Activated T-helper 1 cell treated with Interleukin-2 at 50 U/mL for 16 hours (primary cell): ENCODE data around the gene NTN1.

Source experiments
- DNase-seq: peaks from one replicate; pipeline ENCODE4 v3.0.0-alpha.2; 2020; ENCODE audit warnings: low read depth

NTN1 gene

GRCh38 chr17:9218064-9218635 is 196.8 kb downstream of the NTN1 start:
- DNase-seq: no peak

GRCh38 chr17:9218911-9219310 is 197.6 kb downstream of the NTN1 start:
- DNase-seq: no peak

GRCh38 chr17:9219631-9220397 is 198.5 kb downstream of the NTN1 start:
- DNase-seq: no peak

GRCh38 chr17:9220398-9221146 is 199.3 kb downstream of the NTN1 start:
- DNase-seq: no peak

GRCh38 chr17:9221147-9221921 is 200.0 kb downstream of the NTN1 start:
- no peak for DNase-seq

- no peak for DNase-seq
Observed at GRCh38 chr17:9221922-9222180, 200.5 kb downstream of the NTN1 start.

GRCh38 chr17:9223531-9223930 is 202.2 kb downstream of the NTN1 start:
- no peak for DNase-seq

- DNase-seq: no peak
Observed at GRCh38 chr17:9224485-9224884, 203.2 kb downstream of the NTN1 start.

- no peak for DNase-seq
Observed at GRCh38 chr17:9225305-9226101, 204.2 kb downstream of the NTN1 start.

- DNase-seq: no peak
Observed at GRCh38 chr17:9226130-9226793, 205.0 kb downstream of the NTN1 start.

GRCh38 chr17:9226794-9227135 is 205.5 kb downstream of the NTN1 start:
- no peak for DNase-seq

GRCh38 chr17:9227819-9228407 is 206.6 kb downstream of the NTN1 start:
- DNase-seq: no peak

- DNase-seq: no peak
Observed at GRCh38 chr17:9228408-9229159, 207.3 kb downstream of the NTN1 start.

- no peak for DNase-seq
Observed at GRCh38 chr17:9229160-9229825, 208.0 kb downstream of the NTN1 start.

- no peak for DNase-seq
Observed at GRCh38 chr17:9229826-9230201, 208.5 kb downstream of the NTN1 start.

GRCh38 chr17:9230346-9230745 is 209.0 kb downstream of the NTN1 start:
- no peak for DNase-seq

GRCh38 chr17:9230861-9231260 is 209.6 kb downstream of the NTN1 start:
- no peak for DNase-seq

GRCh38 chr17:9231449-9232154 is 210.3 kb downstream of the NTN1 start:
- no peak for DNase-seq

- no peak for DNase-seq
Observed at GRCh38 chr17:9232155-9232475, 210.8 kb downstream of the NTN1 start.
